ENCODE data around the gene TNK2.
"Not testable (repeated sequence)": the region's sequence is repeated elsewhere in the genome, so short reads cannot be mapped to it uniquely, and the experiment has no call there.

The TNK2 gene

GRCh38 chr3:195907934-195908693 is at the start of gene TNK2:
Gene TNK2 (minus strand): TSS chr3:195908551. CDS start chr3:195888588, 19,963 bp downstream.
- no peak for DNase-seq

DNA sequence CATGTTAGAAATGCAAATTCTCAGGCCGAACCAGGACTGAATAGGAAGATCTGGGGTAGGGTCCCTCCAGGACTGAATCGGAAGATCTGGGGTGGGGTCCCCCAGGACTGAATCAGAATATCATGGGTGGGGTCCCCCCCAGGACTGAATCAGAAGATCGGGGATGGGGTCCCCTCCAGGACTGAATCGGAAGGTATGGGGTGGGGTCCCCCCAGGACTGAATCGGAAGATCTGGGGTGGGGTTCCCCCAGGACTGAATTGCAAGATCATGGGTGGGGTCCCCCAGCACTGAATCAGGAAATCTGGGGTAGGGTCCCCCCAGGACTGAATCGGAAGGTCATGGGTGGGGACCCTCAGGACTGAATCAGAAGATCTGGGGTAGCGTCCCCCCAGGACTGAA is 48.2 kb upstream of the TNK2 start:
- no peak for DNase-seq

DNA sequence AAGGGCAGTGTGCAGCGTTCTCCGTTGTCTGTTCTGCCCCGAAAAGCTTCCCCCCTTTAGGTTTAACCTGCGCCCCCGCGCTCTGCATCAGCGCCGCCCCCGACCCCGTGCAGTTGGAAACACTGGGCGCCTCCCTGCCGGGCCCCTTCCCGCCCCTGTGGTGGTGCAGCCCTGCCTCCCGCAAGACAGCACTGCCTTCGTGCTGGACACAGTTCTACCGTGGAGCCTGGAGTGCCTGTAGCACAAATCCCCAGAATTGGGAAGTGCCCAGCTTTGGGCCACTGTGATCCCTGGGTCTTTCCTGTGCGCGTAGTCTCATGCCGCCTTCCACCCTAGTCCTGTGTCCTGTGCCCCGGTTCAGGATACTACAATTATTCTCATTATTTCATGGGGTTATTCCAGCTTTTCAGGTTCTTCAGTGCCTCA is 47.1 kb upstream of the TNK2 start:
- DNase-seq: not testable (repeated sequence)

GRCh38 chr3:195954752-195955119 is 46.4 kb upstream of the TNK2 start:
- not testable (repeated sequence) for DNase-seq

DNA sequence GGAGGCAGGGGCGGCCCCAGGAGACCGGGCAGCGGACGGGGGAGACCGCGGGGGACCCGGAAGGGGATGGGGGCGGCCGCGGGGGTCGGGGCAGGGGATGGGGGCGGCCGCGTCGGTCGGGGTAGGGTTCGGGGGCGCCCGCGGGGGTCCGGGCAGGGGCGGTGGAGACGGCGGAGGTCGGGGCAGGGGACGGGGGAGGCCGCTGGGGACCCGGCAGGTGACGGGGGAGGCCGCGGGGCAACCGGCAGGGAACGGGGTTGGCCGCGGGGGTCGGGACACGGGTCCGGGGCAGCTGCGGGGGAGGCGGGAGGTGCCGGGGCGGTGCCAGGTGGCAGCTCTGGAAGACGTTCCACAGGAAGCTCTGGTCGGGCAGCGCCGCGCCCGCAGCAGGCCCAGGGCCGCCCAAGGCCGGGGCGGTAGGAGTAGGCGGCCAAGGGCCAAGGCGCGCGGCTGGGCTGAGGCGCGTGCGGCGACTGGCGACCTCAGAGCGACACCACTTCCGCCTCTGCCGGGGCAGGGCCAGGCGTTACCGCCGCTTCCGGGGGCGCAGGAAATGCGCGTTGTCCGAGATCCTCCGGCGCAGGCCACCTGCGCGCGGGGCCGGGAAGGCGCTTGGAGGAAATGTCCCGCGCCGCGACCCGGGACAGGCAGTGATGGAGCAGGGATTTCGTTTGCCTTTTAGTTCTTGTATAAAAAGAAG is 45.9 kb upstream of the TNK2 start:
- not testable (repeated sequence) for DNase-seq

DNA sequence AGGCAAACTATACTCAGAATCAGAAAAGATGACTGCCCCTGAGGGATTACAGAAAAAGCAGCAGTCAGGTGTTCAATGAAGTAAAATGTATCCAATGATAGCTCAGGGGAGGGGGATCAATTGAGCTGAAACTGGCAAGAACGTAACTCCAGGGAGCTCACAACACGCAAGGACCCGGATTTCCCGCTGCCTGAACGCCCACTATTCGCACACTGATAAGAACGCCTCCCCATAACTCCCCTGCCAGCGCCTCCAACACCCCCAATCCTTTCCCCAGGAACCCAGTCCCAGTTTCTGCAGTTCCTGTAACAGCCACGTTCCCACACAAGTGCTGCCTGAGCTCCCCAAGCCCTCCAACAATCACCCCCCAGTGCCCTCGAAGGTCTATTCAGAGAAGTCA is 44.2 kb upstream of the TNK2 start:
- DNase-seq: not testable (repeated sequence)

DNA sequence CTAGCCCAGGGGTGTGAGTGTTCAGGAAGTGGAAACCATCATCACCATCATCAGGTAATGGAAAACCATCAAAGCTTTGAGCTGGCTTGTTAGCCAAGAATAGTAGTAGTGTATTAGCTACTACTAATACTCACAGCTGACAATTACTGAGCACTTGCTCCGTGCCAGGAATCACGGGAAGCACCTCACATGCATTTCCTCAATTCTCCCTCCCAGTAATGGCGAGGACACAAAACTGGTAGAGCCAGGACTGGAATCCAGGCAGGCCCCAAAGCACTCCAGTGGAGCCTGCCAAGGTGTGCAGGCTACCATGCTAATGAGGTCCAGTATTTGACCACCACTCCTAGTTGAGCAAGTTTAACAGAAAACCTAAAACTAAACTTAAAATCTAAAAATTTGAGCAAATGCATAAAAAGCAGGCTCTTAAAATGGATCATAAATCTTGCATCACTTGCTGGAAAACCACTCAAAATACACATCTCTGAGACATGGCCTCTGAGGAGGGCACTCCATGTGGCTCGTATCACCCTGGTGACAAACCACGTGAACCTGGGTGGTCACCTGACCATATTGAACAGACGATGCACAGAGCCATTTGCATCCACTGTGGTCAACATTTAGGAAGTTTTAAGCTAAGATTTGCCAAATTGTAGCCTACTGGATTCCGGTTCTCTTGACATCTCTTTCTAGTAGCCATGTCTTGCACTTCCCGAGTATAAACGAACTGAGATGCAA is 43.3 kb upstream of the TNK2 start:
- not testable (repeated sequence) for DNase-seq

DNA sequence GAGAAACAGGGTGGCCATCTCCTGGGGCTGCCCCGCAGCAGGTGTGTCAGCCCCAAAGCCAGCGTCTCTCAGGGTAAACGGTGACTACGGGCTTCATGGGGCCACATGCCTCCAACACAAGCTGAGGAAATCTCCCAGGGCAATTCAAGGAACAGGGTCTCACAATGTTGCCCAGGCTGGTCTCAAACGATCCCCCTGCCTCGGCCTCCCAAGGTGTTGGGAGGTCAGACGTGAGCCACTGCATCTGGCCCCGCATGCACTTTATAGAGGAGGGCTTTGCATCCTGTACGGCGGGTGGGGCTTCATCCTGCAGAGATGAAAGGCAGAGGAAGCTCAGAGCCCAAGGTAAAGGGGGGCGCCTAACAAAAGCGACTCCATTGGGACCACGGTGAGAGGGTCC is 42.4 kb upstream of the TNK2 start:
- not testable (repeated sequence) for DNase-seq

GRCh38 chr3:195950164-195950563 is 41.8 kb upstream of the TNK2 start:
- DNase-seq: not testable (repeated sequence)

DNA sequence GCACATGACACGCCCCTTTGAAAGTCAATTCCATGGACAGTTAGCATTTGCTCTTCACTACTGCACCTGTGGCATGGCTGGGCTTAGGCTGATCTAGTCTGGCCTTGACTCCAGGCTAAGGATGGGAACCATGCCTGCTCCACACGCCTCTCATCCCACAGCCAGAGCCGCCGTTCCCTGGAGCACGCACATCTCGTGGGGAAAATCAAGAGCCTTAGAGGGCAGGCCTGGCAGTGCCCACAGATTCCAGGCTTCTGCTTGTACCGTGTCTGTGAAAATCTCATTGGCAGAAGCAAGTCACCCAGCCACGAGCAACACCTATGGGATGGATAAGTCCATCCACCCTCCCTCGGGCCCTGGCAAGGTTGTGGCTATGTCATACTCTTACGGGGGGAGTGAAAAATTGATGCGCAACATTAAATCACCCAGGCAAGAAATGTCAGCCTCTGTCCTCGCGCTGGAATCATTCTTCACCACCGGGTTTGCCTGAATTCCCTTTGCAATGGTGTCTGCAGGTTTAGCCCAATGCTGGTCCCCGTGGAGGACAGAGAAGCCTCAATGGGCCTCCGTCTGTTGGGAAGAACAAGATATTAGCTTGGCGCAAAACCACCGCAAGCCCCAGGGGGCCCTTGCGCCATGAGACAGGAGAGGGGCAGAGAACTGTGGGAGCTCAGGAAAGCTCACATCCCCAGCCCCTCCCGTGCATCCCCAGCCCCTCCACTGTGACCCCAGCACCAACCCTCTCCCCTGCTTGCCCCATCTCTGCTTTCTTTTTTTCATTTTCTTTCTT is 38.8 kb upstream of the TNK2 start:
- DNase-seq: not testable (repeated sequence)

DNA sequence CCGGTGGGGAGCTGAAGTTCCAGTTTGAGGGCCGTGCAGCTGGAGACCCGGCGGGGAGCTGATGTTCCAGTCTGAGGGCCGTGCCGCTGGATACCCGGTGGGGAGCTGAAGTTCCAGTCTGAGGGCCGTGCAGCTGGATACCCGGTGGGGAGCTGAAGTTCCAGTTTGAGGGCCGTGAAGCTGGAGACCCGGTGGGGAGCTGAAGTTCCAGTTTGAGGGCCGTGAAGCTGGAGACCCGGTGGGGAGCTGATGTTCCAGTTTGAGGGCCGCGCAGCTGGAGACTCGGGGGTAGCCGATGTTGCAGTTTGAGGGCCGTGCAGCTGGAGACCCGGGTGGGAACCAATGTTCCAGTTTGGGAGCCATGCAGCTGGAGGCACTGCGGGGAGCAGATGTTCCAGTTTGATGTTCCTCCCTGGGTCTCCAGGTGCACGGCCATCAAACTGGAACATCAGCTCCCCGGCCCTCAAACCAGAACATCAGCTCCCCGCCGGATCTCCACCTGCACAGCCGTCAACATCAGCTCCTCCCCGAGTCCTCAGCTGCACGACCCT is 33.0 kb upstream of the TNK2 start:
- DNase-seq: not testable (repeated sequence)

DNA sequence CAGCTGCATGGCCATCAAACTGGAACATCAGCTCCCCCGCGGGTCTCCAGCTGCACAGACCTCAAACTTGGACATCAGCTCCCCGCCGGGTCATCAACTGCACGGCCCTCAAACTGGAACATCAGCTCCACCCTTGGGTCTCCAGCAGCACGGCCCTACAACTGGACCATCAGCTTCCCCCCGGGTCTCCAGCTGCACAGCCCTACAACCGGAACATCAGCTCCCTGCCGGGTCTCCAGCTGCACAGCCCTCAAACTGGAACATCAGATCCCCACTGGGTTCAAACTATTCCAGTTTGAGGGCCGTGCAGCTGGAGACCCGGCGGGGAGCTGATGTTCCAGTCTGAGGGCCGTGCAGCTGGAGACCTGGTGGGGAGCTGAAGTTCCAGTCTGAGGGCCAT is 32.5 kb upstream of the TNK2 start:
- DNase-seq: not testable (repeated sequence)

DNA sequence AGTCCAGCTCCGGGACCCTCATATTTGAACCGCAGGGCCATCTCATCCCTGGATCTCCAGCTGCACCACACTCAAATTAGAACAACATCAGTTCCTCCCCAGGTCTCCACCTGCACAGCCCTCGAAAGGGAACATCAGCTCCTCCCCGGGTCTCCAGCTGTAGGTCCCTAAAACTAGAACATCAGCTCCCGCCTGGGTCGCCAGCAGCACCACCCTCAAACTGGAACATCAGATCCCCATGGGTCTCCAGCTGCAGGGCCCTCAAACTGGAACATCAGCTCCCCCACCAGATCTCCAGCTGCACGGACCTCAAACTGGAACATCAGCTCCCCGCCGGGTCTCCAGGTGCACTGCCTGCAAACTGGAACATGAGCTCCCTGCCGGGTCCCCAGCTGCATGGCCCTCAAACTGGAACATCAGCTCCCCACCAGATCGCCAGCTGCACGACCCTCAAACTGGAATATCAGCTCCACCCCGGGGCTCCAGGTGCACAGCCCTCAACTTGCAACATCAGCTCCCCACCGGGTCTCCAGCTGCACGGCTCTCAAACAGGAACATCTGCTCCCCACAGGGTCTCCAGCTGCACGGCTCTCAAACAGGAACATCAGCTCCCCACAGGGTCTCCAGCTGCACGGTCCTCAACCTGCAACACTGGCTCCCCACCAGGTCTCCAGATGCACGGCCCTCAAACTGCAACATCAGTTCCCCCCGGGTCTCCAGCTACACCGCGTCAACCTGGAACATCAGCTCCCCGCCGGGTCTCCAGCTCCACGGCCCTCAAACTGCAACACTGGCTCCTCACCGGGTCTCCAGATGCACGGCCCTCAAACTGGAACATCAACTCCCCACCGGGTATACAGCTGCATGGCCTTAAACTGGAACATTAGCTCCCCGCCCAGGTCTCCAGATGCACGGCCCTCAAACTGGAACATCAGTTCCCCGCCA is 31.4 kb upstream of the TNK2 start:
- DNase-seq: not testable (repeated sequence)

DNA sequence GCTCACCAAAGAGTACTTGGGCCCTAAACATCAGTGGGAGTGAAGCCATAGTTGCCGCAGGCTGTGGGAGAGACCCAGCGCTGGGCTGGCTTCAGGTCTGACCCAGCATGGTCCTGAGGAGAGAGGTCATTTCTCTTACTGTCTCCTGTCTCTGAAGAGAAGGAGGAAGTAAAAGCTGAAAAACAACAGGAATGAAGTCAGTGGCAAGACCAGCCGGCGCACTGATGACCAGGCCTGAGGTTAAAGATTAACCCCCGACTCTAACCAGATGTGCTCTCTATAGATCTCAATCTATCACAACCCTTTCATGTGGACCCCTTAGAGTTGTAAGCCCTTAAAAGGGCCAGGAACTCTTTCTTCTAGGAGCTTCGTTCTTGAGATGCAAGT is 24.7 kb upstream of the TNK2 start:
- DNase-seq: not testable (repeated sequence)

- no peak for DNase-seq
Measured at GRCh38 chr3:195932418-195933043, 24.2 kb upstream of the TNK2 start.

- DNase-seq: no peak
Measured at GRCh38 chr3:195931582-195932273, 23.4 kb upstream of the TNK2 start.

GRCh38 chr3:195929452-195929851 is 21.1 kb upstream of the TNK2 start:
- no peak for DNase-seq

GRCh38 chr3:195921334-195921791 is 13.0 kb upstream of the TNK2 start:
- no peak for DNase-seq

- DNase-seq: no peak
Measured at GRCh38 chr3:195918176-195918575, 9.8 kb upstream of the TNK2 start.

- DNase-seq: no peak
Measured at GRCh38 chr3:195916991-195917390, 8.6 kb upstream of the TNK2 start.
